GM18498 (cell line): ENCODE measurements around the gene ESPN.

Experiments
- ATAC-seq: cut with Tn5 transposase; IDR thresholded peaks from one replicate; pipeline ENCODE4 v1.9.1; 2021; ENCODE audit warnings: mild to moderate bottlenecking, moderate library complexity; ENCODE audit not compliant: unreplicated experiment

Gene ESPN

DNA sequence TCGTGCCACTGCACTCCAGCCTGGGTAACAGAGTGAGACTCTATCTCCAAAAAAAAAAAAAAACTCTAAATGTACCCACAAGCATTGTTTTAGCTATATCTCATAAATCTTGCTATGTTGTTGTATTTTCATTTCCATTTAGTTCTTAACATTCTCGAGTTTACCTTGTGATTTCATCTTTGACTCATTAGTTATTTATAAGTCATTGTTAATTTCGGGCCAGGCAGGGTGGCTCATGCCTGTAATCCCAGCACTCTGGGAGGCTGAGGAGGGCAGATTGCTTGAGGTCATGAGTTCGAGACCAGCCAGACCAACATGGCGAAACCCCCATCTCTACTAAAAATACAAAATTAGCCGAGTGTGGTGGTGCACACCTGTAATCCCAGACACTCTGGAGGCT is 16.6 kb upstream of the ESPN start:
- ATAC-seq: no peak

DNA sequence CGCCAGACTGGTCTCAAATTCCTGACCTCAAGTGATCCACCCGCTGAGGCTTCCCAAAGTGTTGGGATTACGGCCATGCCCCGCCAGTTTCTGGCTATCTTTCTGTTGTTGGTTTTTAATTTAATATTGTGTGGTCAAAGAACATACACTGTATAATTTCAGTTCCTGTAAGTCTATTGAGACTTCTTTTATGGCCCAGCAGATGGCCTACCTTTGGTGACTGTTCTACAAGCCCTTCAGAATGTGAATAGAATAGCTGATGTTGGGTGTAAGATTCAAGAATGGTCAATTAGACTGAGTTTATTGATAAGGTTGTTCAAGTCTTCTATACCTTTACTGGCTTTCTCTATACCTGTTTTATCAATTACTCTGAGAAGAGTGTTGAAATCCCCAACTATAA is 15.5 kb upstream of the ESPN start:
- ATAC-seq: no peak

GRCh38 chr1:6409733-6410132 is 14.8 kb upstream of the ESPN start:
- ATAC-seq: no peak

DNA sequence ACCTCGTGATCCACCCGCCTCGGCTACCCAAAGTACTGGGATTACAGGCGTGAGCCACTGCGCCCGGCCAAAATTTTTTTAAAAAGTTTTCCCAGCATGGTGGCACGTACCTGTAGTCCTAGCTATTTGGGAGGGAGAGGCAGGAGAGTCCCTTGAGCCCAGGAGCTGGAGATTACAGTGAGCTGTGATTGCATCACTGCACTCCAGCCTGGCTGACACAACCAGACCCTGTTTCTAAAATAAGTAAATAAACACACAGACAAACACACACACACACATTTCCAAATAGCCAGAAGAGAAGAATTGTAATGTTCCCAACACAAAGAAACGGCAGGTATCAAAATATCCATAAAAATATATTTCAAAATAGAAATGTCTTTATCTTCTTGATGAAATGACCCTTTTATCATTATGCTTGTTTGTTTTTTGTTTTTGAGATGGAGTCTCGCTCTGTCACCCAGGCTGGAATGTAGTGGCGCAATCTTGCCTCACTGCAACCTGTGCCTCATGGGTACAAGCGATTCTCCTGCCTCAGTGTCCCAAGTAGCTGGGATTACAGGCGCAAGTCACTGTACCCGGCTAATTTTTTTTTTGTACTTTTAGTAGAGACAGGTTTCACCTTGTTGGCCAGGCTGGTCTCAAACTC is 14.2 kb upstream of the ESPN start:
- no peak for ATAC-seq

DNA sequence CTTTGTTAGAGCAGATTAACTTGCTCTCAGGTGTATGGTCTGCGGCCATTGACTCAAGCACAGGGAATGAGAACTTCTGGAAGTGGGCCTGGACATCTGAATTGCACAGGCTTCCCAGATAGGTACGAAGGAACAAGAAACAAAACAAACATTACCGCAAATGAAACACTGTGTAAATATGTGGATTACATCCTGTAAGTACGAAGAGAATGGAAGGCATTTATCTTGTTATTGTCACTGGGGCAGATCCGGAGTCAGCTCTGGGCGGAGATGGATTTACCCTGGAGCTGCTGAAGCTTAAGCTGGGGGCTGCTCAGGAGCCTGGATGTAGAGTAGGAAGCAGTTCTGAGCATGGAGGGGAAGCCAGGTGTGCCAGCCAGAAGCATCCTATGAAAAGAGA is 11.7 kb upstream of the ESPN start:
- no peak for ATAC-seq

DNA sequence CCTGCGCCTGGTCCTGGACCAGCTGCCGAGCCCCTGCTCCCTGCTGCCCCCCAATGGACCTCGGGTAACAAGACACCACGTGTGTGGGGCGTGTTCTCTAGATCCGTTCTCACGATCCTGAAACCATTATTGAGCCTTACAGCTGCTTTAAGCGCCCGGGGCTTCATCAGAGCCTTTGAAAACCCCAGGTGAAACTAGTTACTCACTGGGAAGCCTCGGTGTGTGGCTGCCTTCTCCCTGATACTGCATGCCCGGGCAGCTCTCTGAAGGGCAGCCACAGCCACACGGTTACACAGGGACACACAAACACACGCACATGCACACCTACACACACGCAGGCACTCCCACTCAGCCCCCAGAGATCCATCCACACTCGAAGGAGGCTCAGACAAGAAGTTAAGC is 10.1 kb upstream of the ESPN start:
- peak; percentile 89 for ATAC-seq

GRCh38 chr1:6414881-6415626 is 9.5 kb upstream of the ESPN start:
- no peak for ATAC-seq

DNA sequence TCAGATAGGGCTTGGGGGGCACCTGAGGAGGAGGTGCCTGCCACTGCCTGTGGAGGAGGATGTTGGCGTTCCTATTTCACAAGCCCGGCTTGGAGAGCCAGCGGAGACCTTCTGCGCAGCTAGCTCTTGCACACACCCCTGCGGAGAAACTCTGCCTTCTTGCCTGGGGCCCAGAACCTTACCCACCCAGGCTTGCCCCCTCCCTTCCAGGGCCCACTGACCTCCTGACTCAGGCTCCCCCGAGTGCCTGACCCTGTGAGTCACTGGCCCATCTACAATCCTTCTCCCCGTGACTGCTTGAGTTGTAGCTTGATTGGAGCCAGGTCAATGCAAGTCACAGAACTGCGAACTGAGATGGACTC is 8.3 kb upstream of the ESPN start:
- no peak for ATAC-seq

DNA sequence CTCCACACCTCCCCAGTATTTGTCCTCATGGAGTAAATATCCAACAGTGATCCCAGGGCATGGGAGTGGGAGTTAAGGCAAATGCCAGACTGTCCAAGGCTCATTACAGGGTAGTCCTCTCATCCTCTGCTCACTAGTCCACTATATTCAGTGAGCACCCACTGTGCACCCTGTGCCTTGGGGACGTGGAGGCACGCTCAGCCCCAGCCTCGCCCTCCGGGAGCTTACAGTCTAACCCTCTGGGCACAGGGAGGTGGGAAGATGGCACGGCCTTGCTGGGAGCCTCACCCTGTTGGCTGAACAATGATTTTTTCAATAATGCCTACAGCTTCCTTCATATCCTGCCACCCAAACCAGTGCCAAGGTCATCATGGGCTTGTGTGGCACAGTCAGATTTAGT is 7.7 kb upstream of the ESPN start:
- no peak for ATAC-seq

GRCh38 chr1:6417961-6418667 is 6.5 kb upstream of the ESPN start:
- no peak for ATAC-seq

DNA sequence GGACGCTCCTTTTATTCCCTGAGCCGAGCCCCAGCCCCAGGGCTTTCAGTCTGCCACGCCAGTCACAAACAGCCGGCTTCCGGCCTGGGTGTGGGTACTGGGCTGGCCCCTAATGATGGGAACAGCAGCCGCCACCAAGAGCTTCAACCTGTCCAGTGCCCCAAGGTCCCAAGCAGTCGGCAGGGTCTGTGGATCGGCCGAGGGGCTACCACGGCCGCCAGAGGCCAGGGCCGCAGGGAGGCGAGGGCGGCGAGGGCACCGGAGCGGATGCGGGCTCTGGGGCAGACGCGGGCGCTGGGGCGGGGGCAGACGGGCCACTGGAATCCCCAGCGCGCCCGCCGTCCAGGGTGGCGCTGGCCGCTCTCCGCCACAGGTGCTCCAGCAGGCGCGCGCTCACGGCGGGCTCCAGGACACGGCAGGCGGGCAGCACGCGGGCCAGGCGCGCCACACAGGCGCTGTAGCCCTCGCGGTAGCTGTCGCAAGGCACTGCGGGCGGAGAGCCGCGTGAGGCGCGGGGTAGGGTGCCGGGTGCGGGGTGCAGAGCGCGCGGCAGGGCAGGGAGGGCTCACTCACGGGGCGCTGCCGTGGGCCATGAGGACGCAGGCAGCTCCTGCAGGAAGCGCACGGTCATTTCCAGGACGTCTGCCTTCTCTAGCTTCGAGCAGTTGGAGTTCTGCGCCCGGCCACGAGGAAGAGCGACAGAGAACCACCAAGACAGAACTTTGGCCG is 5.7 kb upstream of the ESPN start:
- ATAC-seq: no peak

DNA sequence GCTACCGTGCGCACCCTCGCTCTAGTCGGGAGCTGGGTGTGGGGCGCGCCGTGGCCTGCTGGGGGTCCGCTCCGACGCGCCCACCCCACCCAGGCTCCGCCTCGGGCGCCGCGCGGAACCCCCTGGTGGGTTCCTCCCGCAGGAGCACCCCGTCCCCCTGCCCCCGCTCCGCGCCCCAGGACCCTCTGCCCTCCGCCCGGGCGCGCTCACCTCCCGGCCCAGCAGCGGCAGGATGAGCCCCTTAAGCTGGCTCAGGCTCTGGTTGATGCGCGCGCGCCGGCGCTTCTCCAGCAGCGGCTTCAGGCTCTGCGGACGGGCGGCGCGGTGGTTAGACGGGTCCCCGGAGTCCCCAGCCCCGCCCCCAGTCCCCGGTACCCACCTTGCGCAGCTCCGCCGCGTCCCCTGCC is 5.2 kb upstream of the ESPN start:
- ATAC-seq: no peak

GRCh38 chr1:6419804-6420453 is 4.6 kb upstream of the ESPN start, which contains the start of gene HES2:
TSS of gene HES2 (minus strand) at chr1:6419919. CDS start at chr1:6419820, 99 bp downstream.
- no peak for ATAC-seq

DNA sequence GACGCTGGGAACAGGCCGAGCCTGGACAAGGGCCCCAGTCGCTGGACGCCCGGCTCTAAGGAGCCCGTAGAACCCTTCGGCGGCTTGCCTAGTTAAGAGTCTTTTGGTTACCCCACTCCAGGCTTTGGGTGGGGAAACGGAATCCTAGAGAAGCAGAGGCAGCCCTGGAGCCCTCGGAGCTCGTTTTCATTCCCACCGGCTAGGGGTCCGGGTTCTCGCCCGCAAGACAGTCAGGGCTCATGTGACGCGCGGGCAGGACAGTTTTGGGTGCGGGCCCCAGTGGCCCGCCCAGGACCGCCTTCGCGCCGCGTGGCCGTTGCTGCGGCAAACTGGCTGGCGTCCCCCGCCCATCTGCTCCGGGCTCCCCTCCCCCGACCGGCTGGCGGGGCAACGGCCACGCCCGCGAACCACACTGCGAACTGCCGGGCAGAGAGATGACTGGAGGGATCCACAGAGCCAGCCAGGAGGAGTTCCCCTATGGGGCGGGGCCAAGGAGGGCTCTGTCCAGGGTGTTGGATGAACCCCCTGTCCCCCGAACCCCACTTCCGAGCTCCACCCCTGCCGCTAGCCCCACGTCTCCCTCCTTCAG is 4.0 kb upstream of the ESPN start:
- no peak for ATAC-seq

GRCh38 chr1:6421266-6421665 is 3.3 kb upstream of the ESPN start:
- no peak for ATAC-seq

- ATAC-seq: no peak
Measured at GRCh38 chr1:6423321-6423999, 1.1 kb upstream of the ESPN start.

DNA sequence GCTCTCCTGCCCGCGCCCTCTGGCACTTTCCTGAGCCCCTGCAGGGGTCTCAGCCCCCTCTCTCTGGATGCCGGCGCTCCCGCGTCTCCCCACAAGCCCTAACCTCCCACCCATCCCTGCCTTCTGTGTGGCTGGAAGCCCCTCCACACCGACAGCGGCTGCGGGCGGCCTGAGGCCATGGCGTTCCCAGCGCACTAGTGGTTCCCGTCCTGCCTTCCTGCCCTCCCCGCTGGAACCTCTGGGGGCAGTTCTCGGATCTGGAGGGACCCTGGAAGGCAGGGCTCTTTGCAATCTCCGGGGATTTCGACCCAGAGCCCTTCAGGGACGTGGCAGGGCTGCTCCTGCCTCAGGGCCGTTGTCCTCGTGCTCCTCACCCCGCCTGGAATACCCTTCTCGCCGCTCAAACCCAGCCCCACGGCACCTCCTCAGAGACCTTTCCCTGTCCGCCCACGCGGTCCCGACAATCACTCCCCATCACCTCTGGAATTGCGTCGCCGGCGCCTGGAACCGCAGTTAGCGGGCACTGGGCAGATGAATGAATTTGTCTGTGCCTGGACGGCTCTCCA is 493 bp upstream of the ESPN start:
- no peak for ATAC-seq

DNA sequence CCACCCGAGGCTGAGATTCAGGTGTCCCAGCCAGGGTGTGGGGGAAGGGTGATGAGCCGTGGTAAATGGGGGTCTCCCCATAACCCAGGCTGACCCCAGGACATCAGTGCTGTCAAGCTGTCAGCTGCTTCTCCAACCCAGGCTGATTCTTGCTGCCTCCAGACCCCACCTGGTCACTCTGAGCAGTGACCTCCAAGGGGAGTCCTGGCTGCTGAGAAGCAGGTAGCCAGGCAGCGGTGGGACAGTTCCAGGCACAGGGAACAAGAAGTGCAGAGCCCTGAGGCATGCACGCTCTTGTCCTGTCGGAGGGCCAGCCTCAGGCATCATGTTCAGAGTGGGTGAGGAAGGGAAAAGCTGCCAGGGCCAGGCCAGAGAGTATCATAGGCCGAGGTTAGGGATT is 1.1 kb downstream of the ESPN start:
- no peak for ATAC-seq

GRCh38 chr1:6426277-6426971 is 1.8 kb downstream of the ESPN start:
- no peak for ATAC-seq
